Right lobe of liver (tissue), 4 donors: ENCODE measurements around the gene MOCS2.

Experiments used
- POLR2A ChIP-seq: fragments of 450-650 bp; IDR thresholded peaks from one replicate; pipeline ENCODE4 v1.6.1; 2017; ENCODE audit warnings: antibody characterized with exemption, mild to moderate bottlenecking
- TF ChIP-seq, protein P1 (sequence below), 4 donors: fragments of 200-600 bp in 3 of 4; fragments of 450-650 bp in 1 of 4; IDR thresholded peaks; one replicate each; pipeline versions ENCODE4 v1.5.1 to v1.8.0; 2016 to 2022; ENCODE audit warnings: antibody characterized with exemption in 4 of 4, mild to moderate bottlenecking in 2 of 4
- donor health status: DM: no; HTN: no; CAD: no.
- donor health status: DM: no; HTN: no; CAD: no.
- donor health status: DM: no; HTN: yes; CAD: no.

DNA sequence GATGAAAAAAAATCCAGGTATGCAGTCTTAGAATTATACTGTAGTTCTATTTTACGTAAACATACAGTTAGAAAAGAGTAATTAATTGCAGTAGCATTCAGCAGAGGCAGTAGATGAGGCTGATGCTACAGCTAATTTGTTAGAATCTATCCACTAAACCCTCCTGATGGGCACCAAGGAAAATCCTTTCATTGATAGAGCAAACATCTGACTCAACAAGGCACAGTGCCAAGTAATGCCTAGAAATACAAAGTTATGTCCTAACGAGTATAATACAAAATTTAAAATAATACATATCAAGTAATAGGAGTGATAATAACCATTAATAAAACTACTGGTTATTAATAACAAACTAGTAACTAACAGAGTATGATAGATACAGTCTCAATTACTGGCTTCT lies 9.0 kb downstream of the MOCS2 start:
- TF ChIP-seq POLR2A: no peak
- TF ChIP-seq, protein P1, sequence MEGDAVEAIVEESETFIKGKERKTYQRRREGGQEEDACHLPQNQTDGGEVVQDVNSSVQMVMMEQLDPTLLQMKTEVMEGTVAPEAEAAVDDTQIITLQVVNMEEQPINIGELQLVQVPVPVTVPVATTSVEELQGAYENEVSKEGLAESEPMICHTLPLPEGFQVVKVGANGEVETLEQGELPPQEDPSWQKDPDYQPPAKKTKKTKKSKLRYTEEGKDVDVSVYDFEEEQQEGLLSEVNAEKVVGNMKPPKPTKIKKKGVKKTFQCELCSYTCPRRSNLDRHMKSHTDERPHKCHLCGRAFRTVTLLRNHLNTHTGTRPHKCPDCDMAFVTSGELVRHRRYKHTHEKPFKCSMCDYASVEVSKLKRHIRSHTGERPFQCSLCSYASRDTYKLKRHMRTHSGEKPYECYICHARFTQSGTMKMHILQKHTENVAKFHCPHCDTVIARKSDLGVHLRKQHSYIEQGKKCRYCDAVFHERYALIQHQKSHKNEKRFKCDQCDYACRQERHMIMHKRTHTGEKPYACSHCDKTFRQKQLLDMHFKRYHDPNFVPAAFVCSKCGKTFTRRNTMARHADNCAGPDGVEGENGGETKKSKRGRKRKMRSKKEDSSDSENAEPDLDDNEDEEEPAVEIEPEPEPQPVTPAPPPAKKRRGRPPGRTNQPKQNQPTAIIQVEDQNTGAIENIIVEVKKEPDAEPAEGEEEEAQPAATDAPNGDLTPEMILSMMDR (IDR thresholded peaks at IDR 0.05): no peak
